Neuronal stem cell (in vitro differentiated cells): ENCODE measurements around the gene HSPG2.
"Not testable (repeated sequence)": the region's sequence is repeated elsewhere in the genome, so short reads cannot be mapped to it uniquely, and the experiment has no call there.

Experiments used
- DNase-seq: peaks from one replicate; pipeline ENCODE4 v3.0.0-alpha.2; 2013; ENCODE audit warnings: low spot score
- H2AFZ ChIP-seq: one replicate; pipeline ENCODE4 v1.6.1; 2013; ENCODE audit warnings: mild to moderate bottlenecking, low read length, inconsistent platforms
- H2AK5ac ChIP-seq: 2 replicates; pipeline ENCODE4 v1.6.1; 2013; ENCODE audit warnings: low read depth, mild to moderate bottlenecking, inconsistent platforms, low read length, moderate library complexity, mixed read lengths
- H2BK120ac ChIP-seq: 2 replicates; pipeline ENCODE4 v1.6.1; 2013; ENCODE audit warnings: low read depth, mild to moderate bottlenecking, inconsistent platforms, low read length, moderate library complexity, mixed read lengths
- H2BK12ac ChIP-seq: one replicate; pipeline ENCODE4 v1.6.1; 2013; ENCODE audit warnings: low read length, inconsistent platforms
- H2BK15ac ChIP-seq: 2 replicates; pipeline ENCODE4 v1.6.1; 2013; ENCODE audit warnings: mild to moderate bottlenecking, low read length, inconsistent platforms, mixed read lengths
- H2BK5ac ChIP-seq: one replicate; pipeline ENCODE4 v1.6.1; 2013; ENCODE audit warnings: inconsistent platforms, mild to moderate bottlenecking, low read length, moderate library complexity
- H3K14ac ChIP-seq: one replicate; pipeline ENCODE4 v1.6.1; 2013; ENCODE audit warnings: low read length, inconsistent platforms
- H3K18ac ChIP-seq: 2 replicates; pipeline ENCODE4 v1.6.1; 2013; ENCODE audit warnings: low read length, inconsistent platforms
- H3K23ac ChIP-seq: 2 replicates; pipeline ENCODE4 v1.6.1; 2013; ENCODE audit warnings: low read depth, mild to moderate bottlenecking, mixed read lengths, low read length, inconsistent platforms; ENCODE audit not compliant: poor library complexity
- H3K27ac ChIP-seq: replicated peaks from 3 replicates; pipeline ENCODE4 v1.5.1; 2013; ENCODE audit warnings: low read length, inconsistent platforms
- H3K27me3 ChIP-seq, 3 experiments: 2 replicates each; pipeline ENCODE4 v1.6.1; 2013; ENCODE audit warnings: low read length in 3 of 3, mild to moderate bottlenecking in 2 of 3, inconsistent platforms in 1 of 3, low read depth in 1 of 3, mixed read lengths in 1 of 3, moderate library complexity in 1 of 3; ENCODE audit not compliant: control insufficient read depth in 3 of 3, insufficient read depth in 3 of 3
- H3K36me3 ChIP-seq, 2 donors: replicated peaks in 1 of 2; 2 replicates each; pipeline ENCODE4 v1.6.1; 2013; ENCODE audit warnings: low read length in 2 of 2; ENCODE audit not compliant: control insufficient read depth in 2 of 2, insufficient read depth in 2 of 2
- H3K4ac ChIP-seq: 2 replicates; pipeline ENCODE4 v1.6.1; 2013; ENCODE audit warnings: inconsistent platforms, mild to moderate bottlenecking, low read length, moderate library complexity
- H3K4me1 ChIP-seq, 2 donors: 1 replicate in 1 of 2; 2 replicates in 1 of 2; pipeline ENCODE4 v1.6.1; 2013; ENCODE audit warnings: low read length in 2 of 2, low read depth in 1 of 2; ENCODE audit not compliant: control insufficient read depth in 2 of 2, insufficient read depth in 1 of 2
- H3K4me2 ChIP-seq: one replicate; pipeline ENCODE4 v1.6.1; 2013; ENCODE audit warnings: mild to moderate bottlenecking, low read length, inconsistent platforms; ENCODE audit not compliant: insufficient read depth, poor library complexity, severe bottlenecking
- H3K4me3 ChIP-seq, 2 donors: 2 replicates each; pipeline ENCODE4 v1.5.1; 2013; ENCODE audit warnings: low read length in 2 of 2, mild to moderate bottlenecking in 2 of 2, inconsistent platforms in 1 of 2, moderate library complexity in 1 of 2
- H3K79me1 ChIP-seq: one replicate; pipeline ENCODE4 v1.6.1; 2013; ENCODE audit warnings: low read depth, mild to moderate bottlenecking, inconsistent platforms, low read length, moderate library complexity
- H3K9ac ChIP-seq: one replicate; pipeline ENCODE4 v1.6.1; 2013; ENCODE audit warnings: mild to moderate bottlenecking, low read depth, low read length, inconsistent platforms; ENCODE audit not compliant: poor library complexity
- H3K9me3 ChIP-seq, 2 donors: replicated peaks in 1 of 2; 2 replicates each; pipeline versions ENCODE3 to v1.6.1; 2013; ENCODE audit warnings: low read length in 2 of 2, mild to moderate bottlenecking in 2 of 2, inconsistent platforms in 1 of 2, low read depth in 1 of 2, mixed read lengths in 1 of 2, moderate library complexity in 1 of 2; ENCODE audit not compliant: control insufficient read depth in 2 of 2, insufficient read depth in 1 of 2
- H4K8ac ChIP-seq: one replicate; pipeline ENCODE4 v1.6.1; 2013; ENCODE audit warnings: low read depth, mild to moderate bottlenecking, inconsistent platforms, low read length, moderate library complexity
- H4K91ac ChIP-seq: one replicate; pipeline ENCODE4 v1.6.1; 2013; ENCODE audit warnings: low read length, low read depth, mild to moderate bottlenecking, inconsistent platforms; ENCODE audit not compliant: poor library complexity
- WGBS, 2 donors: extraction: QIAGEN DNeasy Blood & Tissue Kit; methylation state at CpG; one replicate each; pipeline ENCODE4 v1.1.7; 2013; ENCODE audit warnings: missing lambda C conversion rate in 2 of 2, mixed read lengths in 1 of 2; ENCODE audit not compliant: insufficient read length in 2 of 2, insufficient replicate concordance in 1 of 2; ENCODE audit errors: extremely low coverage in 2 of 2; 5-methylcytosine and 5-hydroxymethylcytosine counted together

Gene HSPG2

DNA sequence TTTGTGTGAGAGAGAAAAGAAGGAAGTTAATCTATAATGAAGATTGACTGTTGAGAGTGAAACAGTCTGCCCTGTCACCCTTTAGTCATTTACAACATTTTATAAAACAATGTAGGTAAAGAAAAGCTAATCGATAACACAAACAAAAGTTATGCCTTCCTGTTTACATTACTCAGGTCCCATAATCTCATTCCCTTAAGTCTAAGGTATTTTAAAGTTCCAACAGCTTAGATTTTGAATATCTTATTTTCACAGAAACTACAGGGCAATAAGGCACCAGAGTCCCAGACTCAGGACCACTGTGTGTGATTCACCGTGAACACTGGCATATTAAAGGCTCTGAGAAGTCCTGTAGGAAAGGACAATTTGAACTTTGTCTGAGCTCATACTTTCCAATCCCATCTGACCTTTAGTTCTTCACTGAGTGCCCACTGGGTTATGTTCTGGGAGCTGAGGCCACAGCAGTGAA is 35.9 kb upstream of the HSPG2 start:
- not testable (repeated sequence) for H2BK12ac ChIP-seq, H3K4ac ChIP-seq, H3K4me2 ChIP-seq, H3K4me3 ChIP-seq, H4K8ac ChIP-seq, H3K36me3 ChIP-seq, H3K27me3 ChIP-seq, H4K91ac ChIP-seq, H3K23ac ChIP-seq, H2AK5ac ChIP-seq, H3K4me1 ChIP-seq, H2BK120ac ChIP-seq, H2AFZ ChIP-seq, H3K27ac ChIP-seq, H2BK15ac ChIP-seq, H3K79me1 ChIP-seq, DNase-seq, H3K9ac ChIP-seq, H3K9me3 ChIP-seq, H3K14ac ChIP-seq, H3K18ac ChIP-seq, H2BK5ac ChIP-seq
- no CpG with 5 or more reads among the region's 2 CpGs for WGBS, 2 donors

DNA sequence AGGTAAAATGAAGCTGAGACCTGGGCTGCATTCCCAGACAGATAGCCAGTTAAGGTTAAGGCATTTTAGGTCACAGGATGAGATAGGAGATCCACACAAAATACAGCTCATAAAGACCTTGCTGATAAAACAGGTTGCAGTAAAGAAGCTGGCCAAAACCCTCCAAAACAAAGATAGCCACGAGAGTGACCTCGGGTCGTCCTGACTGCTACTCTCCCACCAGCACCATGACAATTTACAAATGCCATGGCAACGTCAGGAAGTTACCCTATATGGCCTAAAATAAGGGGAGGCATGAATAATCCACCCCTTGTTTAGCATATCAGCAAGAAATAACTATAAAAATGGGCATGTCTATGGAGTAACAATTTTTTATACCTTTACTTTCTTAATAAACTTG is 33.4 kb upstream of the HSPG2 start:
- not testable (repeated sequence) for H3K18ac ChIP-seq, H3K27me3 ChIP-seq, H3K79me1 ChIP-seq, H2AFZ ChIP-seq, H3K4me2 ChIP-seq, H2BK5ac ChIP-seq, H4K91ac ChIP-seq, DNase-seq, H3K14ac ChIP-seq, H3K4me3 ChIP-seq, H3K23ac ChIP-seq, H2BK120ac ChIP-seq, H3K27ac ChIP-seq, H2AK5ac ChIP-seq, H4K8ac ChIP-seq, H3K9me3 ChIP-seq, H3K4ac ChIP-seq, H3K9ac ChIP-seq, H3K36me3 ChIP-seq, H3K4me1 ChIP-seq, H2BK15ac ChIP-seq, H2BK12ac ChIP-seq
- no CpG with 5 or more reads among the region's 4 CpGs for WGBS, 2 donors

DNA sequence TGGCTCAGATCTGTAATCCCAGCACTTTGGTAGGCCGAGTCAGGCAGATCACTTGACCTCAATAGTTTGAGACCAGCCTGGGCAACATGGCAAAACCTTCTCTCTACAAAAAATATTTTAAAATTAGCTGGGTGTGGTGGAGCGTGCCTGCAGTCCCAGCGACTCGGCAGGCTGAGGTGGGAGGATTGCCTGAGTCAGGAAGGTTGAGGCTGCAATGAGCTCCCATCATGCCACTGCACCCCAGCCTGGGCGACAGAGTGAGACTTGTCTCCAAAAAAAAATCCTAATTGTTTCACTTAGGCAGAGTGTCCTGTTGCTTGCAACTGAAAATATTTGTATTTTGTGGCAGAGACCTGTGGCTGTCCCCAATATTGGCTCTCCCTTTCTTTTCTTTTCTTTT is 32.0 kb upstream of the HSPG2 start:
- not testable (repeated sequence) for H3K27me3 ChIP-seq, H3K14ac ChIP-seq, H2BK12ac ChIP-seq, H2AK5ac ChIP-seq, H3K4me2 ChIP-seq, H3K9me3 ChIP-seq, H2BK5ac ChIP-seq, H3K9ac ChIP-seq, H3K79me1 ChIP-seq, H3K4me3 ChIP-seq, H3K4me1 ChIP-seq, DNase-seq, H3K18ac ChIP-seq, H3K4ac ChIP-seq, H3K23ac ChIP-seq, H4K8ac ChIP-seq, H2BK120ac ChIP-seq, H3K36me3 ChIP-seq, H3K27ac ChIP-seq, H2BK15ac ChIP-seq, H4K91ac ChIP-seq
- WGBS, 2 donors = no CpG with 5 or more reads among the region's 5 CpGs
- peak overlapping the region; percentile 56 for H2AFZ ChIP-seq

DNA sequence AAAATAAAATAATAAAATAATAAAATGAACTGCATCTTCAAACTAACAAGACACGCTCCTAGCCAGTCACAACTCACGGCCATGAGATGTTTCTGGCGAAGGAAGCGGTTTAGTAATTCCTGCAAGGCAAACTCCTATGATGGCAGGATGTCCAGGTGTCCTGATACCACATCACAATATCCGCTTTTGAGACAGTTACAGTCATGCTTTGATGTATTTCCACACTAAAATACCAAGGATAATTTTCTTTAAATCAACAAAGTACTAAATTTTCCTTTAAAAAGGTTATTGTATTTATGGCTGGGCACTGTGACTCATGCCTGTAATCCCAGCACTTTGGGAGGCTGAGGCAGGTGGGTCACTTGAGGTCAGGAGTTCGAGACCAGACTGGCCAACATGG is 30.1 kb upstream of the HSPG2 start:
- not testable (repeated sequence) for H3K4ac ChIP-seq, H4K8ac ChIP-seq, H3K9me3 ChIP-seq, H3K4me2 ChIP-seq, H3K18ac ChIP-seq, H3K23ac ChIP-seq, H4K91ac ChIP-seq, H3K14ac ChIP-seq, H2BK12ac ChIP-seq, H2BK120ac ChIP-seq, DNase-seq, H2AFZ ChIP-seq, H3K4me1 ChIP-seq, H3K4me3 ChIP-seq, H3K79me1 ChIP-seq, H3K27me3 ChIP-seq, H3K36me3 ChIP-seq, H3K27ac ChIP-seq, H2BK5ac ChIP-seq, H3K9ac ChIP-seq, H2AK5ac ChIP-seq, H2BK15ac ChIP-seq
- no CpG with 5 or more reads among the region's 6 CpGs for WGBS, 2 donors
